Stomach (tissue), 9 donors: ENCODE data around the gene RNU6-9. TPM values are rescaled to one million over a fixed set of nuclear protein-coding genes. Genes with fewer than 3 reads are reported as not detected.
A peak's percentile ranks its signal among the peaks of the same experiment; 100 is the strongest.

Experiments used
- DNase-seq, 2 donors: peaks; one replicate each; pipeline versions ENCODE4 v3.0.0 to v3.0.0-alpha.2; 2013 to 2019
- H3K27ac ChIP-seq, 5 donors: fragments of 200-600 bp in 4 of 5; sonication (generic) in 4 of 5; one replicate each; pipeline ENCODE4 v1.5.1; 2013 to 2019; ENCODE audit warnings: mild to moderate bottlenecking in 1 of 5, moderate library complexity in 1 of 5
- H3K27me3 ChIP-seq, 3 donors: fragments of 200-600 bp; sonication (generic); one replicate each; pipeline ENCODE4 v1.5.1; 2017 to 2019; ENCODE audit warnings: mixed run types in 1 of 3
- H3K36me3 ChIP-seq, 4 donors: fragments of 200-600 bp; sonication (generic); 1 replicate in 3 of 4; 2 replicates in 1 of 4; pipeline ENCODE4 v1.5.1; 2016 to 2019
- H3K4me1 ChIP-seq, 4 donors: fragments of 200-600 bp; sonication (generic); one replicate each; pipeline ENCODE4 v1.5.1; 2016 to 2019
- H3K4me3 ChIP-seq, 4 donors: fragments of 200-600 bp; sonication (generic) in 3 of 4; one replicate each; pipeline ENCODE4 v1.5.1; 2016 to 2019; ENCODE audit warnings: mild to moderate bottlenecking in 1 of 4
- H3K9me3 ChIP-seq, 4 donors: fragments of 200-600 bp; sonication (generic); one replicate each; pipeline ENCODE4 v1.5.1; 2016 to 2019
- EP300 ChIP-seq: sonication (generic); formaldehyde crosslinking; IDR thresholded peaks from one replicate; pipeline ENCODE4 v1.6.1; 2017; ENCODE audit warnings: antibody characterized with exemption
- POLR2A ChIP-seq, 4 donors: fragments of 450-650 bp; IDR thresholded peaks; one replicate each; pipeline ENCODE4 v1.6.1; 2016; ENCODE audit warnings: antibody characterized with exemption in 4 of 4, control low read depth in 2 of 4, mild to moderate bottlenecking in 1 of 4, moderate library complexity in 1 of 4
- POLR2AphosphoS5 ChIP-seq, 3 donors: sonication (generic); formaldehyde crosslinking; IDR thresholded peaks; one replicate each; pipeline ENCODE4 v1.6.1; 2016; ENCODE audit warnings: antibody characterized with exemption in 3 of 3
- whole genome bisulfite sequencing, 5 donors: extraction: QIAGEN DNeasy Blood & Tissue Kit in 3 of 5; methylation state at CpG; one replicate each; pipeline versions ENCODE4 v1.1.5 to v1.1.7; 2013 to 2018; 5-methylcytosine and 5-hydroxymethylcytosine counted together
- intact Hi-C: fragments of 100-400 bp; cut with DNase I; formaldehyde crosslinking; loops from one replicate; pipeline ENCODE4 v1.15.1; 2023; ENCODE audit warnings: low total_unique reads
- polyA plus RNA-seq, 3 donors: library from polyadenylated mRNA; stranded (reverse); fragments of 200-250 nt; gene quantifications; one replicate each; pipeline ENCODE4 v1.2.3, GENCODE V29; 2013
- total RNA-seq, 5 donors: library from RNA; depleted of rRNA; stranded (reverse); fragments of >200 nt; gene quantifications; one replicate each; pipeline versions ENCODE4 v1.1.0 to v1.2.3, GENCODE V29; 2014 to 2016
- TF ChIP-seq, protein P1 (sequence below), 7 experiments: fragments of 450-650 bp in 4 of 7; fragments of 200-600 bp in 3 of 7; sonication (generic) in 3 of 7; IDR thresholded peaks; one replicate each; pipeline ENCODE4 v1.5.1; 2016 to 2019; ENCODE audit warnings: antibody characterized with exemption in 7 of 7, control low read depth in 2 of 7, mild to moderate bottlenecking in 1 of 7
- donor health status: healthy with polysubstance abuse.
- donor health status: Bipolar disorder and iron deficiency.
- donor health status: healthy.

RNU6-9 gene
- total and polyA plus RNA-seq, 8 donors = not detected

DNA sequence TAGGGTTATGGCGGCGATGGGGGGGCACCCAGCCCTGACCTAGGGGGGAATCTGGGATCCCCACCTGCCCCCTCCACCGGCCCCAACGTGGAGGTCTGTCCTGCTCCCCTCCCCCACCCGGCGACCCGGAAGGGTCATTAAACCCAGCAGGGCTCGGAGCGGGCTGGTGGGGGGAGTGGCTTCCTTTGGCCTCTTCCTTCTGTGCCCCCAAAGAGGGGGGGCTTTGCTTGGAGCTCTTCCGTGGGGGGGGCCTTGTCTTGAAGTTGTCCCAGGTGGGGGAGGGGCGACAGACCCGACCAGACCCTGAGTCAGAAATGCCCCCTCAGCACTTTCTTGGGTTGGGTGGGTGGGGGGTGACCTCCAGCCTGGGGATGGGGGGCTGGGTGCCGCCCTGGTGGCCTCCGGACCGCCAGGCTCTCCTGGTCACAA, 34.1 kb downstream of the RNU6-9 start:
- H3K9me3 ChIP-seq = no peaks in the 10 kb centered on the region
- peaks cover 21 to 59% (median 40%) of the 10 kb centered on the region in 4 donors for H3K4me1 ChIP-seq
- no peaks in the 10 kb centered on the region for H3K27me3 ChIP-seq
- TF ChIP-seq EP300 (no peak), POLR2A (IDR thresholded peaks at IDR 0.05) (no peak), POLR2AphosphoS5 (IDR thresholded peaks at IDR 0.05) (no peak)
- TF ChIP-seq, protein P1, sequence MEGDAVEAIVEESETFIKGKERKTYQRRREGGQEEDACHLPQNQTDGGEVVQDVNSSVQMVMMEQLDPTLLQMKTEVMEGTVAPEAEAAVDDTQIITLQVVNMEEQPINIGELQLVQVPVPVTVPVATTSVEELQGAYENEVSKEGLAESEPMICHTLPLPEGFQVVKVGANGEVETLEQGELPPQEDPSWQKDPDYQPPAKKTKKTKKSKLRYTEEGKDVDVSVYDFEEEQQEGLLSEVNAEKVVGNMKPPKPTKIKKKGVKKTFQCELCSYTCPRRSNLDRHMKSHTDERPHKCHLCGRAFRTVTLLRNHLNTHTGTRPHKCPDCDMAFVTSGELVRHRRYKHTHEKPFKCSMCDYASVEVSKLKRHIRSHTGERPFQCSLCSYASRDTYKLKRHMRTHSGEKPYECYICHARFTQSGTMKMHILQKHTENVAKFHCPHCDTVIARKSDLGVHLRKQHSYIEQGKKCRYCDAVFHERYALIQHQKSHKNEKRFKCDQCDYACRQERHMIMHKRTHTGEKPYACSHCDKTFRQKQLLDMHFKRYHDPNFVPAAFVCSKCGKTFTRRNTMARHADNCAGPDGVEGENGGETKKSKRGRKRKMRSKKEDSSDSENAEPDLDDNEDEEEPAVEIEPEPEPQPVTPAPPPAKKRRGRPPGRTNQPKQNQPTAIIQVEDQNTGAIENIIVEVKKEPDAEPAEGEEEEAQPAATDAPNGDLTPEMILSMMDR (IDR thresholded peaks at IDR 0.05) = no peak
- peak overlapping the region; percentile 65 to 98 (median 88) for H3K4me3 ChIP-seq
- 14 to 28% (median 19%) methylated on average over 9 to 15 of the region's 15 CpGs; no CpG with 5 or more reads in 1 of the 5 donors for WGBS, 5 donors
- H3K36me3 ChIP-seq = peaks cover 0 to 19% (median 17%) of the 10 kb centered on the region in 4 donors
- DNase-seq = peak in 1 of 2 donors; percentile 68
- peak overlapping the region; percentile 17 to 91 (median 89) for H3K27ac ChIP-seq
- intact Hi-C loops = no loop called here

DNA sequence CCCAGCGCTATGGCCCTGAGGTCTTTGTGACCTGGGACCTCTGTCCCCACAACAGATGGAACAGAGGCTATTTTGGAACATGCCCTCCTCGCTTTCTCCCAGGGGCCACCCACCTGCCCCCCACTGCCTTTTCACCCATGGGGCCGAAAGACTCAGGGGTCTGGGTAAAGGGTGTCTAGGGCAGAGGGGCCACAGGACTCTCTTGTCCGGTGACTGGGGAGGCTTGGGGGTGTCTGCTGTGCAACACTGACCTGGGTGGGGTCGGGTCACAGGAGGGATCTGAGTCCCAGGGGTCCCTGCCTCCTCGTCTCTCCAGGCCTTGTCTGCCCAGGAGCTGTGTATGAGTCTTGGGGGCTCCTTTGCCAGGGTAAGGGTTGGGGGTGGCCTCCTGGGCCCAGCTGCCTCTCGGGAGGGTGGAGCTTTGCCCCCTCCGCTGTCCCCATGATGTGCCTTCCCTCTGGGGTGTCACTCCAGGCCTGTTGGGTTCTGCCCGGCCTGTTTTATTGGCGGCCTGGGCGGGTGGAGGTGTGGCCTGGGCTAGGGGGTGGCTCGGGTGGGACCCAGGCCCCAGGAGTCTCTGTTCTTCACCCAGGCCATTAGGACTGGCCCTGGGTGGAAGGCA, 34.6 kb downstream of the RNU6-9 start:
- peak overlapping the region in 3 of 4 donors; percentile 65 to 98 (median 86) for H3K4me3 ChIP-seq
- H3K4me1 ChIP-seq = peaks cover 27 to 64% (median 46%) of the 10 kb centered on the region in 4 donors
- H3K9me3 ChIP-seq = no peaks in the 10 kb centered on the region
- TF ChIP-seq EP300 = no peak
- TF ChIP-seq, protein P1 (IDR thresholded peaks at IDR 0.05) = no peak
- TF ChIP-seq POLR2A (IDR thresholded peaks at IDR 0.05) = no peak
- no peak for TF ChIP-seq POLR2AphosphoS5 (IDR thresholded peaks at IDR 0.05)
- H3K27me3 ChIP-seq = peaks cover 0 to 4% (median 0%) of the 10 kb centered on the region in 3 donors
- DNase-seq = peak in 1 of 2 donors; percentile 64
- 82 to 86% (median 85%) methylated on average over 3 to 12 of the region's 12 CpGs for WGBS, 5 donors
- intact Hi-C loops = no loop called here
- H3K36me3 ChIP-seq = peaks cover 0 to 19% (median 17%) of the 10 kb centered on the region in 4 donors
- peak overlapping the region in 4 of 5 donors; percentile 84 to 91 (median 90) for H3K27ac ChIP-seq

DNA sequence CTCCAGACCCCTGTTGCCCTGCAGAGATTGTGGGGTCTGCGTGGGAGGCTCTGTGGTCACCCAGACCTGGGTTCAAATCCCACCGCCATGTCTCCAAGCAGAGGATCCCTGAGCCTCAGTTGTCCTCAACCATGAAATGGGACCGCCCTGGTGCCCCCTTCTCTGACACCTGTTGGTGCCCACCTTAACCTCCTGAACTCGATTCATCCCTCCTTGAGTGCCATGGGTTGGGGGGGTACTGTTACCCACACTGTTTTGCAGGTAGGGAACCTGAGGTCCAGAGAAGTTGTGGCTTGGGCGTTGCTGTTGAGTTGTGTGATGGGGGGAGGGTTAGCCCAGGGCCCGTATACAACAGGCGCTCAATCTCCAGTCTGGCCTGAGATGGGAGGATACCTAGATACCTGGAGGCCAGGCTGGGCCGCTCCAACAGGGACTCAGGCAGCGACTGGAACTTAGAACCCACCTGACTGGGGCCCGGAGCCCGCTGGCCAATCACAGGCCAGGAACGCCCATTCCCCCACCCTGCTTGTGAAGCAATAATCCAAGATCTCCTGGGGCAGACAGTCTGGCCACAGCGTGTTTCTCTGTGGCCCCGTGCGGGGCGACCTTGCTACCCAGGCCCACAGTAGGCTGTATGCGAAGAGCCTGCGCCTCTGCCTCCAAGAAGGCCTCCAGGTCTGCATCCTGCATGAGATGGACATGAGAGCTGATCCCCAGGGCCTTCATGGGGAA, 35.4 kb downstream of the RNU6-9 start:
- intact Hi-C loops = no loop called here

DNA sequence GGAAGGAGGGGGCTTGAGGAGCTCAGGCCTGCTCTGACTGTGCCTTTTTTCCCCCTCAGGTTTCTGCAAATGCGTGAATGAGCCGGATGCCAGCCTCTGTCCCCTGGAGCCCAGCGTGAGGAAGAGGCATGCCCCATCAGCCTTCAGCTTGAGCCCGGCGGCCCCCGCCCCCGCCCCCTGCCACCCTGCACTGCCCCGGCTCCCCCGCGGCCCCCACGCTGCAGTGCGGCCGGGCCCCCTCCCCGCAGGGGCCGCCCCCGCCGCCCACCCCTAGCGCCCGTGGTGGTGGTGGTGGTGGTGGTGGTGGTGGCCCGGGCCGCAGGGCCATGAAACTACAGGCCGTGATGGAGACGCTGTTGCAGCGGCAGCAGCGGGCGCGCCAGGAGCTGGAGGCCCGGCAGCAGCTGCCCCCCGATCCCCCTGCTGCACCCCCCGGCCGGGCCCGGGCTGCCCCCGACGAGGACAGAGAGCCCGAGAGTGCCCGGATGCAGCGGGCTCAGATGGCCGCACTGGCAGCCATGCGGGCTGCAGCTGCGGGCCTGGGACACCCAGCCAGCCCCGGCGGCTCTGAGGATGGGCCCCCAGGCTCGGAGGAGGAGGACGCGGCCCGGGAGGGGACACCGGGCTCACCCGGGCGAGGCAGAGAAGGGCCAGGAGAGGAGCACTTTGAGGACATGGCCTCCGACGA, 36.1 kb downstream of the RNU6-9 start:
- intact Hi-C loops = no loop called here
- Histone ChIP-seq H3K4me1 (peaks cover 41 to 71% (median 56%) of the 10 kb centered on the region in 4 donors), H3K27ac (no peak overlapping the region), H3K4me3 (no peak overlapping the region), H3K9me3 (no peaks in the 10 kb centered on the region), H3K27me3 (peaks cover 0 to 4% (median 0%) of the 10 kb centered on the region in 3 donors), H3K36me3 (peaks cover 0 to 19% (median 17%) of the 10 kb centered on the region in 4 donors)
- 94 to 98% (median 96%) methylated on average over 11 to 51 of the region's 51 CpGs for WGBS, 5 donors
- DNase-seq = no peak
- TF ChIP-seq POLR2AphosphoS5 (IDR thresholded peaks at IDR 0.05) (no peak), POLR2A (IDR thresholded peaks at IDR 0.05) (no peak), EP300 (no peak)
- TF ChIP-seq, protein P1 (IDR thresholded peaks at IDR 0.05) = no peak

More for the DNA sequence above, 35.4 kb downstream of the RNU6-9 start:
- Histone ChIP-seq H3K9me3 (no peaks in the 10 kb centered on the region), H3K36me3 (peaks cover 0 to 19% (median 17%) of the 10 kb centered on the region in 4 donors), H3K4me1 (peaks cover 34 to 71% (median 53%) of the 10 kb centered on the region in 4 donors), H3K27me3 (peaks cover 0 to 4% (median 0%) of the 10 kb centered on the region in 3 donors), H3K4me3 (peak overlapping the region in 1 of 4 donors; percentile 98), H3K27ac (peak overlapping the region in 3 of 5 donors; percentile 89 to 91 (median 90))
- DNase-seq = peak in 1 of 2 donors; percentile 73
- TF ChIP-seq POLR2A (IDR thresholded peaks at IDR 0.05) (no peak), EP300 (no peak), POLR2AphosphoS5 (IDR thresholded peaks at IDR 0.05) (no peak)
- WGBS, 5 donors = 84 to 87% (median 87%) methylated on average over 11 to 18 of the region's 18 CpGs
